DND-41 (cell line): ENCODE data around the gene POU2AF1.

Experiments used
- CTCF ChIP-seq: IDR thresholded peaks from 2 replicates; pipeline ENCODE4 v1.5.1; 2012; ENCODE audit warnings: borderline replicate concordance, low read length, moderate library complexity, mild to moderate bottlenecking; ENCODE audit not compliant: poor library complexity, severe bottlenecking; ENCODE audit errors: extremely low read depth
- EZH2 ChIP-seq: IDR thresholded peaks from 3 replicates; pipeline ENCODE4 v1.6.1; 2012; ENCODE audit warnings: borderline replicate concordance, low read depth, mild to moderate bottlenecking, moderate library complexity, low read length, inconsistent platforms; ENCODE audit not compliant: severe bottlenecking

- TF ChIP-seq CTCF: no peak
- no peak for TF ChIP-seq EZH2
Measured at GRCh38 chr11:111361052-111361801, 17.8 kb downstream of the POU2AF1 start.
